ENCODE results near the gene IZUMO1R.

DNA sequence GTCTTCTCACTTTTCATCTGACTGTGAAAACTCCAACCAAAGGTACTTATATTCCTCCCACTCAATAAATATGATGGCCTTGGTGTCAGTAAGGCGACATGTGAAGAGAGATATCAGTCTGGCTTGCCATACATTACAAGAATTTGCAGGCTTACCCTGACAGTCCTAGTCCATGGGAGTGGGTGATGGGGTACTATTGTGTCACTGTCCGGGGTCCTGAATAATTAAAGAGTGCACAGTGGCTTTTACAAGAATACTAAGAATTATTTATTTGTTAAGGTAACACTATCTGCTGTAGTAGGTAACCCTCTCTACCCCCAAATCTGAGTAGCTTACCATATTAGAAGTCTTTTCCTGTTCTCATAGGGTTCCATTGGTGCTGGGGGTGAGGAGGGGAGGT lies 23.1 kb upstream of the IZUMO1R start:
- TF ChIP-seq, protein P1, sequence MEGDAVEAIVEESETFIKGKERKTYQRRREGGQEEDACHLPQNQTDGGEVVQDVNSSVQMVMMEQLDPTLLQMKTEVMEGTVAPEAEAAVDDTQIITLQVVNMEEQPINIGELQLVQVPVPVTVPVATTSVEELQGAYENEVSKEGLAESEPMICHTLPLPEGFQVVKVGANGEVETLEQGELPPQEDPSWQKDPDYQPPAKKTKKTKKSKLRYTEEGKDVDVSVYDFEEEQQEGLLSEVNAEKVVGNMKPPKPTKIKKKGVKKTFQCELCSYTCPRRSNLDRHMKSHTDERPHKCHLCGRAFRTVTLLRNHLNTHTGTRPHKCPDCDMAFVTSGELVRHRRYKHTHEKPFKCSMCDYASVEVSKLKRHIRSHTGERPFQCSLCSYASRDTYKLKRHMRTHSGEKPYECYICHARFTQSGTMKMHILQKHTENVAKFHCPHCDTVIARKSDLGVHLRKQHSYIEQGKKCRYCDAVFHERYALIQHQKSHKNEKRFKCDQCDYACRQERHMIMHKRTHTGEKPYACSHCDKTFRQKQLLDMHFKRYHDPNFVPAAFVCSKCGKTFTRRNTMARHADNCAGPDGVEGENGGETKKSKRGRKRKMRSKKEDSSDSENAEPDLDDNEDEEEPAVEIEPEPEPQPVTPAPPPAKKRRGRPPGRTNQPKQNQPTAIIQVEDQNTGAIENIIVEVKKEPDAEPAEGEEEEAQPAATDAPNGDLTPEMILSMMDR (IDR thresholded peaks at IDR 0.05 in 4 of 5, conservative IDR thresholded peaks at IDR 0.05 in 1 of 5): no peak
- TF ChIP-seq POLR2A (IDR thresholded peaks at IDR 0.05): no peak
